DMS153 (cell line): ENCODE results near the gene BLNK.
"Not testable (repeated sequence)": the region's sequence is repeated elsewhere in the genome, so short reads cannot be mapped to it uniquely, and the experiment has no call there.

Experiments used
- DNase-seq: peaks from one replicate; lab custom pipeline; 2025; lab: John Stamatoyannopoulos, UW

BLNK gene

GRCh38 chr10:96225119-96225518, 46.2 kb downstream of the BLNK start:
- no peak for DNase-seq

GRCh38 chr10:96222908-96223307, 48.5 kb downstream of the BLNK start:
- DNase-seq: no peak

DNA sequence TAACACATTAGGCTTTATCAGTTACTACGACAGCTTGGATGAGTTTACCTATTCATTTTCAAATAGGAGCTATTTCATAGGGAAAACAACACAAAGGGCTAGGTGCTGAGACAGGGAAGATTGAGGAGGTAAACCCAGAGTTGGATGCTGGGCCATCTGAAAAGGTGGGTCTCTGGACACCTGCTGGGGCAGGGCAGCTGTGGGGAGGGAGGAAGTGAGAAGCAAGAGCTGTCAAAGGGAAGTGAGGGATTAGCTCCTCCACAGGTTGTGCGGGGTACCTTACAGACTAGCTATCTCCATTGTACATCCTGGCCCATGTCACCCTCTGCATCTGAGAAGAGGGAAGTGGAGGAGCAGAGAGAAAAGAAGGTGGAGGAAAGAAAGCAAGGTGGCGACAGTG, 48.9 kb downstream of the BLNK start:
- DNase-seq: no peak

DNA sequence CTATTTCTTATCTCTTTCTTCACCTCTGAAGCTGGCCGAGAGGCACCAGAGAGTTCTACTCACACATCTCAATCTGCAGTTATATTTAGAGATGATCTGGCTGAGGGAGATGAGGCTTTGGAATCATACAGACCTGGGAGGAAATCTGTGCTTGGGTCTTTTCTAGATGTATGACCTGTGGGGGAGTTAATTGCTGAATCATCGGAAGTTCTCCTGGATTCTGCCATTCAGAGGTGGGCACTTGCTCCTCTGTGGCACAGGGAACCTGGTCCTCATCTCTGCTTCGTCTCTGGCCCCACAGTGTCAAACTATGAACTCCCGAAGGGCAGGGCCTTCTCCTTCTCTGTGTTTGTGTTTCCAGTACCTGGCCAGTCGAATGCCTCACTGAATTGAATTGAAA, 52.5 kb downstream of the BLNK start:
- DNase-seq: no peak

GRCh38 chr10:96217711-96218110, 53.7 kb downstream of the BLNK start:
- DNase-seq: no peak

DNA sequence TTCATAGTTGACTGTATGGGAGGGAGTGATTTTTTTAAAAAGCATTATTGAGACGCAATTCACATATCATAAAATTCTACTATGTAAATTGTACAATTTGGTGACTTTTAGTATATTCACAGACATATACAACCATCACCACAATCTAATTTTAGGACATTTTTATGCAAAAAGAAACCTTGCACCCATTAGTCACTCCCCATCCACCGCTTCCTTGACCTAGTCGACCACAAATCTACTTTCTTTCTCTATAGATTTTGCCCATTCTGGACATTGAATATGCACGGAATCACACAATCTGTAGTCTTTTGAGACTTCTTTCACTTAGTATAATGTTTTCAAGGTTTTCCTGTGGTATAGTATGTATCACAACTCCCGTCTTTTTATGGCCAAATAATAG, 54.6 kb downstream of the BLNK start:
- DNase-seq: no peak

GRCh38 chr10:96212911-96213310, 58.5 kb downstream of the BLNK start:
- no peak for DNase-seq

GRCh38 chr10:96211764-96212163, 59.6 kb downstream of the BLNK start:
- no peak for DNase-seq

DNA sequence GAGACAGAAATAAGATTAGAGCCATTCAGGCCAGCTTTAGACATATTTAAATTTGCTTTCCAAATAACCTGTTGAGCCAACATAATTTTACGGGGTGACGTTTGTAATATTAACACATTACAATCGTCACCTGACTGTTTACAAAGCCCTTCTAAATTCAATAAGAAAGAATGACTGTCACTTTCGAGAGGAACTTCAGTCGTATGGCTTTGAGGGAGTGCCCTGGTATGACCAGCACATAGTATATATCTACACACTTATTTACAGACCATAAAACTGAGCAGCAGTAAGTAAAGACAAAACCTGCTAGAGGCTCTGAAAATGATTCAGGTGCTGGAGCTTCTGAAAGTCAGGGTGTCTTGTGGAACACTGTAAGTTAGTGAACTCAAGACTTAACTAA, 62.4 kb downstream of the BLNK start:
- DNase-seq: no peak

DNA sequence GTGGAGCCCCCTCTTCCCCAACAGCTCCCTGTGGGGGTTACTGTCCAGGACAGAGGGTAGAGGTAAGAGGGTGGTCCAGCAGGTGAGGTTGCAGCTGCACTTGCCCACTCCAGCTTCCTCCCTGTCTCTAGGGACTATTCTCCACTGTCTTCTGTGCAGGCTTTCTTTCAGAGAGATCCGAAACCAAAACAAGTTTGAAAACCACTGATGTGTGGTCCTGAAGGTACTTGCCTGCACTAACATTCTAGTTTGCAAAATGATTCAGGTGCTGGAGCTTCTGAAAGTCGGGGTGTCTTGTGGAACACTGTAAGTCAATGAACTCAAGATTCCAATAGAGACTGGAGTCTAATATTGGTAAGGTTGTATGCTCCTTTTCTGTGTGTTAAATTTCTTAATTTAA, 63.1 kb downstream of the BLNK start:
- no peak for DNase-seq

DNA sequence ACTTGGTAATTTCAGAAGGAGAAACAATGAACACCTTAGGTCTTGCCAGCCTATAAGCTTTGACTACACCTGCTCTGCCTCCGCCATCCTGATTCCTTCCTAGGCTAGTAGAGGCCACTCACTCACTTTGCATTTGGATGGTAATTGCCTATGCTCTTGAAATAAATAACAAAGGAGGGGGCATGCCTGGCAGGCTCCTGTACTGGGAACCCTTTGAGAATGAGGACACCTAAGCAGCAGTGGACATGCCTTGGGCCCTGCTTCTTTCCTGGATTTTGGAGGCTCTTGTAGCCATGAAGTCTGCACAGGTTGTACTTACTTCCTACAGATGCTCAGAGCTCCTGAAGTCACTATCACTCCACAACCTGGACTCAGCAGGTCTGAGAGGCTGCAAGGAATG, 65.8 kb downstream of the BLNK start:
- DNase-seq: no peak

- no peak for DNase-seq
These were observed 69.8 kb downstream of the BLNK start for GRCh38 chr10:96201525-96201924.

DNA sequence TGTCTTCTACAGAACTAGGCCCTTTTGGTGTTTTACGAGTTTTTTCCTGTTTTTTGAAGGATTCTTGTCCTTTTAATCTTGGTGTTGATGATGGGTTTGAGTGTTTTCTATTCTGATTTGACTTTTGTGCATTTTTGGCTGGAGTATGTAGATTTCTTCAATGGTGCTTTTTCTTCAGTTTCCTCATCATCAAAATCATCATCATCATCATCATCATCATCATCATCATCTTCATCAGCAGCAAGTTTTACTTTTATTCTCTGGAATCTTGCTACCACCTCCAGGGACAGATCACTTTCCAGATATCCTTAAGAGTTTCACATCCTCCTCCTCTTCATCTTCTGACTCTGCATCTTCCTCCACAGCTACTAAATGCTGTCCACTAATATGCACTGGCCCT, 81.9 kb downstream of the BLNK start:
- DNase-seq: not testable (repeated sequence)

- DNase-seq: no peak
These were observed 82.5 kb downstream of the BLNK start for GRCh38 chr10:96188916-96189315.

DNA sequence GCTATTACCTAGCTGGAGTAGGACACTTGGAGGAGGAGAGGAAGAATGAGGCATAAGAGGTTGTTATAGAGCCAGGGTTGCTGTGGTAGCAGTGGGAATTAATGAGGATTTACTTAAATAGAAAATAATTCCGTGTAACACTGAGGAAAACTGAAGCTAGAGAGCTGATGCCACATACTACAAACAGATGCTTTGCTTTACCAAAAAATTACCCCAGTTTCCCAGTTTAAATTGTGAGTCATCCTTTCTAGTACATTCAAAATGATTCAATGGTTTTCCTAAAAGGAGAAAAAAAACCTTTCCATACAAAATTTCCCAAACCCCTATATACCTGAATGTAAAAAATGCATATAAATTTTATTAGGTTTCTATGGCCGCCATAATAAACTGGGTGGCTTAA, 82.9 kb downstream of the BLNK start:
- DNase-seq: no peak

DNA sequence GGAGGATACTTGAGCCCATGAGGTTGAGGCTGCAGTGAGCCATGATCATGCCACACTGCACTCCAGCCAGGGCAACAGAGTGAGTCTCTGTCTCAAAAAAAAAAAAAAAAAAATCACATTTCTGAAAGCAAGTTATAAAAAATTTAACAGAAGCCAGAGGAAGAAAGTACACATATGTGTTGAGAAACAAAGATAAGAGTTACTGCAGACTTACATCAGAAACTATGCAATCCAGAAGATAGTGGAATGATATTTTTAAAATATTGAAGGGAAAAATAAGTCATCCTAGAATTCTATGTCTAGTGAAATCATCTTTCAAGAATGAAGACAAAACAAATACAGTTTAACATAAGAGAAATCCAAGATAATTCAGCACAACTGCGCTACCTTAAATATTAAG, 94.4 kb downstream of the BLNK start:
- DNase-seq: no peak

DNA sequence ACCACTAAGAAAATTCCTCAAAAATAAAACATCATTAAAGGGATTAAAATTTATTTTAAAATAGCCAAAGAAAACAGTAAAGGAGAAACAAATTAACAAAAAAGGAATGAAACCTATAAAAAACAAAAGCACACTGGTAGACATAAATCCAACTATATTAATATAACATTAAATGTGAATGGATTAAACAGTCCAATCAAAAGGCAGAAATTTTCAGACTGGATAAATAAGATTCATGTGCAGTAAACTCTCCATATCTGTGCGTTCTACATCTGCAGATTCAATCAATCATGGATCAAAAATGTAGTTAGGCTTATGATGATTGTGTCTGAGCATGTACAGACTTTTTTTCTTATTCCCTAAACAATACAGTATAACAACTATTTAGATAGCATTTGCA, 98.7 kb downstream of the BLNK start:
- DNase-seq: no peak

- no peak for DNase-seq
These were observed 101.1 kb downstream of the BLNK start for GRCh38 chr10:96170230-96170629.

DNA sequence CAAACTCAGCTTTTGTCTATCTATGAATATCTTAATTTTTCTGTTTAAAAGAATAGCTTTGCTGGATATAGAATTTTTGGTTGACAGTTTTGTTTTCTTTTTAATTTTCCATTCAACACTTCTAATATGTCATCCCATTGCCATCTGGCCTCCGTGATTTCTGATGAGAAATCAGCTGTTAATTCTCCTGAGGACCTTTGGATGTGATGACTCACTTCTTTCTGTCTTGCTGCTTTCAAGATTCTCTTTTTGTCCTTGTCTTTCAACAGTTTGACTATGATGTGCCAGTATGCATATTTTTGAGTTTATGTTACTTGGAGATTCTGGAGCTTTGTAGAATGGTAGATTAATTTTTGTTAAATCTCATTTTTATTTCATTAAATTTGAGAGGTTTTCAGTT, 102.8 kb downstream of the BLNK start:
- no peak for DNase-seq

DNA sequence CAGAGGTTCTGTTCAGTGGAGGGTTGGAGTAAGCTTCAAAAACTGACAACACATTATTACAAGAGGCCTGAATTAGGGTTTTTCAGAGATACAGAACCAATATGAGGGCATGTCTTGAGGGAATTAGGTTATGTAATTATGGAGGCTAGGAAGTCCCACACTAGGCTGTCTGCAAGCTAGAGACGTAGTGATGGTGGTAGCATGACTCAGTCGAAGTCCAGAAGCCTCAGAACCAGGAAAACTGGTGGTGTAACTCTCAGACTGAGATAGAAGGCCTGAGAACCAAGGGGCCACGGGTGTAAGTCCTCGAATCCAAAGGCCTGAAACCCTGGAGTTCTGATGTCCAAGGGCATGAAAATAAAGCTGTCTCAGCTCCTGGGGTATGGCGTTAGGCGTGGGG, 105.6 kb downstream of the BLNK start:
- no peak for DNase-seq

DNA sequence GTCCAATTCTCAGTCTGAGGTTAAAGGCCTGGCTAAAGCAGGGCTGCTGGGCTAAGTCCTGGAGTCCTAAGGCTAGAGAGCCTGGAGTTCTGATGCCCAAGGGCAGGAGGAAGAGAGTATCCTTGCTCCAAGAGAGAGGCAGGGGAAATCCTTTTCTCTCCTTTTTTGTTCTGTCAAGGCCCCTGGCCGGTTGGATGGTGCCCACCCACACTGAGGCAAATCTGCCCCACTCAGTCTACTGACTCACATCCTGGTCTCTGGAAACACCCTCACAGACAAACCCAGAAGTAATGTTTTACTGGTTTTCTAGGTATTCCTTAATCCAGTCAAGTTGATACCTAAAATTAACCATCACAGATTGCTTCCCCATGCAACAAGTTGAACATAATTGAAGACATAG, 118.3 kb downstream of the BLNK start:
- no peak for DNase-seq

- no peak for DNase-seq
These were observed 118.9 kb downstream of the BLNK start for GRCh38 chr10:96152437-96152836.
